Measurements from ENCODE around the gene MIGA1.

- TF ChIP-seq CTCF (IDR thresholded peaks at IDR 0.05) = no peak
- no peak for TF ChIP-seq POLR2A (IDR thresholded peaks at IDR 0.05)
Observed at GRCh38 chr1:77846966-77847365, 67.5 kb downstream of the MIGA1 start.

Data from vagina (tissue), 2 donors.